Retinal pigment epithelial cell (primary cell): ENCODE results near the gene GPD1L.
"Not testable (repeated sequence)": the region's sequence is repeated elsewhere in the genome, so short reads cannot be mapped to it uniquely, and the experiment has no call there.

Experiments used
- DNase-seq: peaks from one replicate; pipeline ENCODE4 v3.0.0-alpha.2; 2010; ENCODE audit warnings: low read depth
- H3K4me3 ChIP-seq: 2 replicates; pipeline ENCODE4 v1.5.1; 2011; ENCODE audit warnings: mild to moderate bottlenecking, low read length, control low read depth, moderate library complexity
- TF ChIP-seq, protein P1 (sequence below): conservative IDR thresholded peaks from 2 replicates; pipeline ENCODE4 v1.5.1; 2011; ENCODE audit warnings: low read depth, low read length, control low read depth, inconsistent platforms

The GPD1L gene

DNA sequence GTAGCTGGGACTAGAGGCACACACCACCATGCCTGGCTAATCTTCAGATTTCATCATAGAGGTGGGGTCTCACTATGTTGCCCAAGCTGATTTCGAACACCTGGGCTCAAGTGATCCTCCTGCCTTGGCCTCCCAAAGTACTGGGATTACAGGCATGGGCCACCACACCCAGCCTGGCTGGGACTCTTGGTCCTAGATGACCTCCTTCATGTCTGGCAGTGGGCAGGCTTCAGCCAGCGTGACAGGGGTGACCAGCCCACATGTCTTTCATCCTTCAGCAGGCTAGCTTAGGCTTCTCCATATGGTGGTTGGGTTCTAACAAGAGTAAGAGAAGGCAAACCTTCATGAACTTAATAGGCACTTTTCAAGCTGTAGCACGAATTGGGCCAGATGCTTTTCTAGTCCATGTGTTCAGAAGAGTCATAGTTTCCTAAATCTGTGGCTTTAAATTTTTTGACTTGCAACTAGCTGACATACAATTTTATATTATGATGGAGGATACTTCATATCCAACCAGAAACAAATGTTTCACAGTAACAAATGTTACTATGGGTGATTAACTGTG lies 7.6 kb downstream of the GPD1L start:
- TF ChIP-seq, protein P1, sequence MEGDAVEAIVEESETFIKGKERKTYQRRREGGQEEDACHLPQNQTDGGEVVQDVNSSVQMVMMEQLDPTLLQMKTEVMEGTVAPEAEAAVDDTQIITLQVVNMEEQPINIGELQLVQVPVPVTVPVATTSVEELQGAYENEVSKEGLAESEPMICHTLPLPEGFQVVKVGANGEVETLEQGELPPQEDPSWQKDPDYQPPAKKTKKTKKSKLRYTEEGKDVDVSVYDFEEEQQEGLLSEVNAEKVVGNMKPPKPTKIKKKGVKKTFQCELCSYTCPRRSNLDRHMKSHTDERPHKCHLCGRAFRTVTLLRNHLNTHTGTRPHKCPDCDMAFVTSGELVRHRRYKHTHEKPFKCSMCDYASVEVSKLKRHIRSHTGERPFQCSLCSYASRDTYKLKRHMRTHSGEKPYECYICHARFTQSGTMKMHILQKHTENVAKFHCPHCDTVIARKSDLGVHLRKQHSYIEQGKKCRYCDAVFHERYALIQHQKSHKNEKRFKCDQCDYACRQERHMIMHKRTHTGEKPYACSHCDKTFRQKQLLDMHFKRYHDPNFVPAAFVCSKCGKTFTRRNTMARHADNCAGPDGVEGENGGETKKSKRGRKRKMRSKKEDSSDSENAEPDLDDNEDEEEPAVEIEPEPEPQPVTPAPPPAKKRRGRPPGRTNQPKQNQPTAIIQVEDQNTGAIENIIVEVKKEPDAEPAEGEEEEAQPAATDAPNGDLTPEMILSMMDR: no peak
- no peak overlapping the region for H3K4me3 ChIP-seq

DNA sequence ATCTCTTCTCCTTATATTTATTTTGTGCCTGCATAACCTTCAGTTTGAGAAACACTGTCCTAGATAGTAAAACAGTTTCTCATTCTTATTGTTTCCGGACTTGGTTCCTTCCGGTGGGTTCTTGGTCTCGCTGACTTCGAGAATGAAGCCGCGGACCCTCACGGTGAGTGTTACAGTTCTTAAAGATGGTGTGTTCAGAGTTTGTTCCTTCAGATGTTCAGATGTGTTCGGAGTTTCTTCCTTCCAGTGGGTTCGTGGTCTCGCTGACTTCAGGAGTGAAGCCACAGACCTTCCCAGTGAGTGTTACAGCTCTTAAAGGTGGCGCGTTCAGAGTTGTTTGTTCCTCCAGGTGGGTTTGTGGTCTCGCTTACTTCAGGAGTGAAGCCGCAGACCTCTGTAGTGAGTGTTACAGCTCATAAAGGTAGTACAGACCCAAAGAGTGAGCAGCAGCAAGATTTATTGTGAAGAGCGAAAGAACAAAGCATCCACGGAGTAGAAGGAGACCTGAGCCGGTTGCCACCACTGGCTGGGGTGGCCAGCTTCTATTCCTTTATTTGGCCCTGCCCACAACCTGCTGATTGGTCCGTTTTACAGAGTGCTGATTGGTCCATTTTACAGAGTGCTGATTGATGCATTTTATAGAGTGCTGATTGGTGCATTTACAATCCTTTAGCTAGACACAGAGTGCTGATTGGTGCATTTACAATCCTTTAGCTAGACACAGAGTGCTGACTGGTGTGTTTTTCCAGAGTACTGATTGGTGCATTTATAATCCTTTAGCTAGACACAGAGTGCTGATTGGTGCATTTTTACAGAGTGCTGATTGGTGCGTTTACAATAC lies 8.3 kb downstream of the GPD1L start:
- H3K4me3 ChIP-seq, DNase-seq: not testable (repeated sequence)

More for the DNA sequence above, 7.6 kb downstream of the GPD1L start:
- no peak for DNase-seq

DNA sequence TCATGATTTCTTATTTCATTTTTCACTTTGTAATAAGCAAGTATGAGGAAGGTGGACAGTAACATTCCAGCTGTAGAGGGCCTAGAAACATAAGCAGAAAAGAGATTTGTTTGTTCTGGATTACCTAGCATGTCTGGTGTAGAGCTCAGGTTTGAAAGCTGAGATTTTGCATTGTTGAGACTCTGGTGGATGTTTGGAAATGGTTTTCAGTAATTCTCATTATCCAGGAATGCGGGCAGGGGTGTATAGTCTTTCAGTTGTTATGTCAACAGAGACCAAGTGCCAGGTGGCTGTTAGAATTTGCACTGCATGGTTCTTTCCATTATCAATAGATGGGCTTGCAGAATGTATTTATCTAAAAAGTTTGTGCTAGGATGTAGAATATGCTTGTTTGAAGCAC lies 10.9 kb downstream of the GPD1L start:
- TF ChIP-seq, protein P1: no peak
- H3K4me3 ChIP-seq: no peak overlapping the region
- no peak for DNase-seq

DNA sequence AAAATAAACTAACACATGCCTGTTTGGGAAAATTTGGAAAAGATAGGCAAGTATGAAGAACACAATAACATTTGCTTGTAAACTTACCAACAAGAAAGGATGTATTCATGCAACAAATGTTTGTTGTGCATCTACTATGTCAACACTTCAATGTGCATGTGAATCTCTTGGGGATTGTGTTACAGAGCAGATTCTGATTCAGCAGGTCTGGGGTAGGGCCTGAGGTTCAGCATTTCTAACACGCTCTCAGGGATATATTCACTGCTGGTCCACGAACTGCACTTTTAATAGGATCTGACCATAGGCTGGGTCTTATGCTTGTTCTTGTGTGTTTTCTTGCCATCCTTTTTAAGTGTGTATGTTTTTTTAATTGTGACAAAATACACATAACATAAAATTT lies 11.8 kb downstream of the GPD1L start:
- TF ChIP-seq, protein P1: no peak
- DNase-seq: no peak
- H3K4me3 ChIP-seq: no peak overlapping the region

DNA sequence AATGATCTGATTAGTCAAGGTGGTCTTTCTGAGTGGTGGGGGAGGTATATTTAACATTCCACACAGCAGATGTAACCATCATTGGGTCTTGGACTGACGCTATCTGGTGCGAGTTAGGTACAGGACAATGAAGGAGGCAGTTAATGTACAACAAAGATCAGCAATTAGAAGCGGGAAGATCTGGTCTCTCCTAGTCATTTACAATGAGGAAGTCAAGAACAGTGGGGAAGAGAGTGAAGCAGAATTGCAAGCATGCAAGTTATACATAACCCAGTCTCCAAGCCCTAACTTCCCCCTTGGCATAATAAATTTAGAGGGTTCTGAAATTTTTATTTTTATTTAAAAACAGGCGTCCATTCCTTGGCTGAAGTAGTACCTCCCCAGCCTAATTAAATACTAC lies 14.1 kb downstream of the GPD1L start:
- TF ChIP-seq, protein P1: no peak
- no peak overlapping the region for H3K4me3 ChIP-seq
- DNase-seq: no peak

DNA sequence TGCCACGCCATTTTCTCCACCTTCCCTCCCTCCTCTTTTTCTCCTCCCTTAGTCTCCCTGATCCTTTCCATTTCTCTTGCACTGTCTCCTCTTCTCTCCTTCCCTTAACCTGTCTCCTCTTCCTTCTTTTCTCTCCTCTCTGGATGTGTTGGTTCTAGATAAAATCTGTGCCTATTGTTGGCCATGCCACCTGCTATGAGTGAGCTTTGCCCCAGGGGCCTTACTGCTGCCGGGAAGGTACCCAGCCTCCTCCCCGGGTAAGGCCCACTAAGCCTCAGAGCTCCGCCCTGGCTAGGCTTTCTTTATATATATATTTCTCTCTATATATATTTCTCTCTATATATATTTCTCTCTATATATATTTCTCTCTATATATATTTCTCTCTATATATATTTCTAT lies 14.7 kb downstream of the GPD1L start:
- no peak overlapping the region for H3K4me3 ChIP-seq
- DNase-seq: no peak
- TF ChIP-seq, protein P1: no peak

DNA sequence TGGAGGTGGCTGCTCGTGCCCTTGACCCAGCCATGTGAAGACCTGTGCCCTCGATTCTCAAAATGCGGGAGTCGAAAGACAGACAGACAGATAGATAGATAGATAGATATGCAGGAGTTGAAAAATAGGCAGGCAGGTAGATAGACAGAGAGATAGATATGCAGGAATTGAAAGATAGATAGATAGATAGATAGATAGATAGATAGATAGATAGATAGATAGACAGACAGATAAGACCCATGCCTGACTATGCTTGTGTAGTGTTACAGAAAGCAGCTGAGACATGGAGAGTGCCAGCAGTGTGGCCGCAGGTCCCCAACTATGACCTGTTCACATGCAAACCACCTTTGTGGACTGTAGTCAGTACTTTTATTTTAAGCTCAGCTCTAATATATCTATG lies 17.2 kb downstream of the GPD1L start:
- DNase-seq: no peak
- TF ChIP-seq, protein P1: no peak
- H3K4me3 ChIP-seq: no peak overlapping the region
